ENCODE measurements around the gene GPAT2.
"Not testable (repeated sequence)": the region's sequence is repeated elsewhere in the genome, so short reads cannot be mapped to it uniquely, and the experiment has no call there.

Gene GPAT2

GRCh38 chr2:96064760-96065159 is 30.0 kb upstream of the GPAT2 start:
- DNase-seq: not testable (repeated sequence)

- DNase-seq: not testable (repeated sequence)
These were observed 29.4 kb upstream of the GPAT2 start for GRCh38 chr2:96064047-96064675.

DNA sequence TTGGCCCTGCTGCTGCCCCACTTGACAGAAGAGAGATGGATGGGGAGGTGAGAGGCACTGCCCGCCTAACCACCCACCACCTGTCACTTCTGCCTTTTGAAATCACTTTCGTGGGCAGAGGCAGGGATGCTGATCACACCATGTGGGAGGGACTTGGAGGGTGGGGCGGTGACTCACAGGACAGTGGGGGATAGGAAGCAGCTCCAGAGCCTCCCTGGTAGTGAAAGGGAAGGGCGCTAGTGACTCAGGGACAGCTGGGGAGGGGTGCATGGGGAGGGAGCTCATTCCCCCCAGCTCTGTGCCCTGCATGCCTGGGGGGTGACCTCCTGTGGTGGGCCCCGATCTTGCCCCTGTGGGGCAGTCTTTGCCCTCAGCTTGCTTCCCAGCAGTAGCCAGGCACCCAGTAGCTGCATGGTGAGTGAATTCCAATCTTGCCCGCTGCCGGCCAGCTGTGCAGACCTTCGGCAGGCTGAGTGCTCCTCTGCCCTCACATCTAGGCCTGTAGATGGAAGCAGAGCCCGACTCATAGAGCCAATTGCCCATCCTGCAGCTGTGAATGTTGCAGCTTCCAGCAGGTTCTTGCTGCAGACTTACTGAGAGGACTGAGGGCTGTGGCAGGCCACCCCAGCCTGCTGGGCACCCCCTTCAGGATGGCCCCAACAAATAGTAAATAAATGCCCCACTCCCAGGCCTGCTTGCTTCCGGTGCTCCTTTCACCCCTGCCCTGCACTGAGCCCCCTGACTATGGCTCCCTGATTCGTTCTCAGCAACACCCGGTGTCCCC is 28.6 kb upstream of the GPAT2 start:
- peak; percentile 10 for DNase-seq

DNA sequence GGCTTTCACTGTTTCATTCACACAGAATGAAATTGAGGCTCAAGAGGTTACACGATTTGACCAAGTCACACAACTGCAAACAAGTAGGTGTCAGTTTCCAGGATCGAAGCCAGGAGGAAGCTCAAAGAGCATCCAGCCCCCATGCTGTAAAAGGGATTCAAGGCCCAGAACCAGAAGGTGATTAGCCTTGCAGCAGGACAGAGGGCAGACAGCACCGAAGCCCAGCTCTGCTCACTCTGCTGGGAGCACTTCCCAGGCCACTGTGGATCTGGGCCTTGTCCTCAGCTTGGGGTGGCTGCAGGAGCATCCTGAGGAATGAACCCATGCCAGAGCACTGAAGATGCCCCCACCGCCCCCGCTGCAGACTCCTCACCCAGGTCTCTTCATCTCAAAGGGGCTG is 27.8 kb upstream of the GPAT2 start:
- not testable (repeated sequence) for DNase-seq

GRCh38 chr2:96061901-96062300 is 27.2 kb upstream of the GPAT2 start:
- DNase-seq: peak; percentile 14

DNA sequence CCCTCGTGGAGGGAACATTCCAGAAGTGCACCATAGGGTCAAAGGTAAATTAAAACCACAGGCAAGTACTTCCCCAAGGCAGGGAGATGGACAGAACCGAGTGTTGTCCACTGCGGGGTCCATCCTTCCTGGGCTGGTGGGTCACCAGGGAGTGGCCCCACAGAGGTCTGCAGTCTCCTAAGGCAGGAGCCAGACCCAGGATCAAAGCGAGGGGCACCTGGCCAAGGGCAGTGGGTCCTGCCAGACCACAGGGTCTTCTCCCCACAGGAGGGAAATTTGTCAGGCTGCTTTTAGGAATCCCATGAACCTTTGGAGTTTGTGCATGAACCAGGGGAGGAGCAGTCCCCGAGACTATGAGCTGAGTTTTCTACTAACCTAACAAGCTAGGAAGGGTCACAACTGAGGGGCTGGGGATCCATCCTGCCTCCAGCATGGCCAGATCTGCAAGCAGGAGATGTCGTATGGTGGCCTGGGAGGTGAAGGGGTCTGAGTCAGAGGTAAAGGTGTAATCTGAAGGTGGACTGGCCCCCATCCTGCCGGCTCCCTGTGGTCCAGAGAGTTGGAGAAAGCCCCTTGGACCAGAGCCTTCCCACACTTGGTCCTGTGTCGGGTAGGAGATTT is 26.6 kb upstream of the GPAT2 start:
- not testable (repeated sequence) for DNase-seq

DNA sequence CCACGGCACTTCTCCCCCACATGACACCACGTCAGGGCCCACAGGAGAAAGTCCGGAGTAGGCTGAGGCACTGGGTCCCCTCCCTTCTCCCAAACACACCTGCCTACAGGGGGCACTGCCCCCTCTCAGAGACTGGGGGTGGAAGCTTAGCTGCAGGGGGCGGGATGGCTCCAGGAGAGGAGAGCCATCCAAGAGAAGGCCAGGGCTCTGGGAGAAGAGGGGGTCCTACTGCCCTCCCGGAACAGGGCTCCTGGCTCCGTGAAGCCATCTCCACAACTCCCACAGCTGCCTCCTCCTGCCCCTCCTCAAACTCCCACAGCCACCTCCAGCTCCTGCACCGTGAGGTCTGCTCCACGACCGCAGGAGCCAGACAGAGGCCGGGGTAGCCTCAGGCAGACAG is 25.6 kb upstream of the GPAT2 start:
- DNase-seq: not testable (repeated sequence)

- DNase-seq: not testable (repeated sequence)
These were observed 24.7 kb upstream of the GPAT2 start for GRCh38 chr2:96059443-96059842.

DNA sequence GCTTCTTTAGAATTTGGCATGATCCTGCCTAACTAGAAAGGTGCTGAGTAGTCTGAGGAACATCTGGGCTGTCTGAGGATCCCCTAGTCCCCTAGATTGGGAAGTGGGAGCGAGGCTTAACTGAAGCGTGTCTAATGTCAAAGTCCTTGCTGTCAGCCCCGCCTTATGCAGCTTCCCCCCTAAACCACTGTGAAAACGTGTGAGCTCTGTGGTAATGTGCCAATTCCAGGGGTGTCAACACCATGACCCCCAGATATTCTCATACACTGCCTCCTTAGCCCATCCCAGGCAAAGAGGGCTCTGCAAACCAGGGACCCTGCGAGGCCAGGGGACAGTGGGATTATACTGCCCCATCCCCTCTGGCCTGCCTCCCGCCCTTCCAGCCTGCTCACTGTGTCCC is 21.1 kb upstream of the GPAT2 start:
- DNase-seq: not testable (repeated sequence)

GRCh38 chr2:96054537-96054936 is 19.8 kb upstream of the GPAT2 start:
- DNase-seq: not testable (repeated sequence)

DNA sequence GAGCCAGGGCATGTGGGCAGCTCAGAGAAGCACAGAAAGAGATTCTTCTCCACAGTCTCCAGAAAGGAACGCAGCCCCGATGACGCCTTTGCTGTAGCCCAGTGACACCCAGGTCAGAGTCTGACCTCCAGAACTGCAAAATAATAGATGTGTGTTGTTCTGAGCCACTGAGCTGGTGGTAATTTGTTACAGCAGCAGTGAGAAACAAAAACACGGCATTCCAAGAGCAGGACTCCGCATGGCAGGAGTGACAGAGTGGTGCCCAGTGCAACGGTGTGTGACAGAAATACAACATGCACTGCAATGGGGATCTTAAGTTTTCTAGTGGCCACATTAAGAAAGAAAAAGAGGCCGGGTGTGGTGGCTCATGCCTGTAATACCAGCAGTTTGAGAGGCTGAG is 18.7 kb upstream of the GPAT2 start:
- not testable (repeated sequence) for DNase-seq

DNA sequence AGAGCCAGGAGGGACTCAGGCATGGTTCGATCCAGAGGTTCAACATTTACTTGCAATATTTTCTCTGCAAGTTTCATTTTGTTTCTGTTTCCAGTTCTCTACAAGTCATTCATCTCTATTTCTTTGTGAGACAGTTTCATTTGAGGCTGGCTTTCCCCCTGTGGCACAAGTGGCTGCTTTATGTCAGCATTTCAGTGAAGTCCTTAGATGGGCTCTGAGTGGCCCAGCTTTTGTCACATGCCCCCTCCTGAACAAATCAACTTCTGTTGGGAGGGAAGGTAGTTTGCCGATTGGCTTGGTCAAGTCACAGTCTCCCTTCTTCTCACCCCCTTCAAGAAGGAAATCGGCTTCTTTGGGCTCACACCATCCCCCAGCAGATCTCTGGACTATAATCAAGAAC is 17.9 kb upstream of the GPAT2 start:
- not testable (repeated sequence) for DNase-seq

DNA sequence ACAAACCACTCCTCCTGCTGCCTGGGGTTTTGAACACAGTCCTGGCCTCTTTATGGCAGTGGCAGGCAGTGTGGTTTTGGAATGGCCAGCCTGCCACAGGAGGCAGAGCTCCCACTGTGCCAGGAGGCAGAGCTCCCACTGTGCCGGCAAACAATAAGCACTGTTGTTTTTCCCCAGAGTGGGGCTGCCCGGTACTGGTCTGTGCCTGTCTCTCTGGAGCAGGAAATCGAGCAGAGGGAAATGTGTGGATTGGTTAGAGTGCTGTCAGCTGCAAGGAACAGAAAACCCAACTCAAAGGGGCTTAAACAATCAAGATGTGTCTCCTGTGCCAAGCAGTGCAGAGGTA is 15.2 kb upstream of the GPAT2 start:
- DNase-seq: not testable (repeated sequence)

DNA sequence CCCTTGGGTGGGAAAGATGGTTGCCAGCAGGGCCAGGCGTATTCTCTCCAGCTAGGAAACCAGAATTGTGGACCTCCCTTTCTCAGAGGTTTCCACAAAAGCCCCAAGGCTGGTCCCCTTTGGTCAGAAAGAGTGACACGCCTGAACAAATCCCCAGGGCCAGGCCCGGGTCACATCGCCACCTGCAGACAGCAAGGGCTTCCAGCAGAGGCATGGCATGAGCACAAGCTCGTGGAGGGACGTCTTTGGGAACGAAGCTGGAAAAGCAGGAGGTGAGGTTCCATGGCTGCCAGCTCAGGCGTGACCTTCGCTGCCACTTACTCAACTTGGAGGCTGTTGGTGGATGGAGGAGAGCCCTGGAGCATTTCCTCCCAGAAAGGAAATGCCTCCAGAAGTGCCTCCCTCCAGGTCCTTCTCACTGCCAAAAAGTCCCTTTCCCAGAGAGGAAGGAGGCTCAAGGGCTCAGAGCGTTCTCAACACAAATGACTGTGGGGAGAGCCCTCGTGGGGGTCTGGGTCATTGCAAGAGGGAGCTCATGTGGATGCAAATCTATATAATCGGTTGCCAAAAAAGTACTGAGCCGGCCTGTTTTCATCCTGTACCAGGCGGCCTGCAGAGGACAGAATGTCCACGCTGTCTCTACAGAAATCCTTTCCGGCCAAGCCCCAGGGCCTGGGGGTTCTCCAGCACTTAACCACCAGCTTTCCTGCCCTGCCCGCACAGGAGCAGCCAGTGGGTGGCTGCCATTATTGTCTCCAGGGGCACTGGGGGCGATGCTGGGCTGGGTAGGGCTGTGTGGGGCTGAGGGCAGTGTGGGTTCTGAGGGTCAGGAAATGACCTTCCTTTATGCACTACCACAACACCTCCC is 14.6 kb upstream of the GPAT2 start:
- not testable (repeated sequence) for DNase-seq

- DNase-seq: not testable (repeated sequence)
These were observed 838 bp upstream of the GPAT2 start for GRCh38 chr2:96035554-96035953.

- DNase-seq: not testable (repeated sequence)
These were observed 719 bp downstream of the GPAT2 start for GRCh38 chr2:96033997-96034396.

DNA sequence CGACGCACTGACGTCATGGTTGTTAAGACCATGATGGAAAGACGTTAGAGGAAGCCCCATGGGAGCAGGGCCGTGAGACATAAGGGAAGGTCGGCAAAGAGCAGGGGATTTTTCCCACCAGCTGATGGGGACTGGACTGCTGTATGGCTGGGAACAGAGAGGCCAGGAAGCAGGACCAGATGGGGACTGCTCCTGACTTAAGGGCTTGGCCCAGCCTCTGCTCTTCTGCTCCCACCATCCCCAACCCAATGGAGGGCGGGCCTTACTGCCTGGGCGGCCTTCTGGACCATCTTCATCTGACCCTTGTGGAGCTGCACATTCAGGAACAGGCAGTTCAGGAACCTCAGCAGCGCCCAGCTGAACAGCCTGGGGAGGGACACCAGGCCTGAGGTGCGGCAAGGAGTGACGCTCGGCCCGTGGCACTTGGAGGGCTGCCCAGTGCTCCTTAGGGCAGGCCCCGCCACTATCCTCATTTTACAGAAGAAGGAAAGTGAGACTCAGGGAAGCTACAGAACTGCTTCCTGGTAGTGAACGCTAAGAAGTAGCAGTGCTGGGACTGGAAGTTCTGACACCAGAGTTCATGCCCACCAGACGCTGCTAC is 6.9 kb downstream of the GPAT2 start:
- not testable (repeated sequence) for DNase-seq

DNA sequence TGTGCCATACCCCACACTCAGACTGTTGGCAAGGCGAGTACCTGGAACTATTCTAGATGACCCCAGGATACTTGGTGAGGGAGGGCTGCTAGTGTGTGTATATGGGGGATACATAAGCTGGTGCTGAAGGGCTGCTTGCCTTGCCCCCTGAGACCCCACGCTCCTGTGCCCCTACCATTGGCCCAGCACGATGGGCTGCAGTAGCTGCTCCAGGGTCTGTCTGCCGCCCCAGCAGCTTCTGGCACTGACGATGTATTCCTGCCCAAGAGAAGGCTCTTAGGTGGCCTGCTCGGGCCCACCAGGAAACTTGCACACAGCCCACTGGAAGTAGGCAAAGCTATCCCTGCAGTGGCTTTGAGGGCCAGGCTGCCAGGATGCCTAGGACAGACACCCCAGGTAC is 9.0 kb downstream of the GPAT2 start:
- DNase-seq: not testable (repeated sequence)

DNA sequence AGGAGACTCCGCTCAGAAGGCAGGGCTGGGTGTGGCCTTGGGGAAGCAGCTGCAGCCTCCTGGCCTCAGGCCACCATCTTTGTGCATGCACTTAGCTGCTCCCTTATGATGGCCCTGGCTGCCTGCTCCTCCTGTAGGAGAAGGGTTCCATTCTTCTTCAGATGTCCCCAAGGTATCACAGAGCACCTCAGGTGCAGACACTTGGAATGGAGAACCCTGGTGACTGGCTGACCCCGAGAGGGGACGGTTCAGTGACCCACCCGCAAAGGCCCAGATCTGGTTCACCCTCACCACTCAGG is 9.6 kb downstream of the GPAT2 start:
- no peak for DNase-seq

- DNase-seq: no peak
These were observed 10.2 kb downstream of the GPAT2 start for GRCh38 chr2:96024336-96025193.

- DNase-seq: not testable (repeated sequence)
These were observed 11.0 kb downstream of the GPAT2 start for GRCh38 chr2:96023701-96024100.
